Umbilical cord (tissue), 2 donors: Measurements from ENCODE around the gene NHSL1. TPM values are rescaled to one million over a fixed set of nuclear protein-coding genes. Genes with fewer than 3 reads are reported as not detected.

Experiments used
- DNase-seq: peaks from one replicate; pipeline ENCODE4 v3.0.0-alpha.2; 2015; ENCODE audit warnings: low spot score
- total RNA-seq: library from RNA; depleted of rRNA; stranded (reverse); fragments of >200 nt; gene quantifications from one replicate; pipeline ENCODE4 v1.2.3, GENCODE V29; 2014; ENCODE audit warnings: low replicate concordance; ENCODE audit not compliant: insufficient read depth

NHSL1 gene
- total RNA-seq, 1 donor from 2014 or later = 25.8 TPM

- no peak for DNase-seq
Observed at GRCh38 chr6:138524526-138524925, 25.2 kb upstream of the NHSL1 start.

- DNase-seq = no peak
Observed at GRCh38 chr6:138523347-138524210, 24.3 kb upstream of the NHSL1 start.

- DNase-seq = no peak
Observed at GRCh38 chr6:138522611-138523010, 23.3 kb upstream of the NHSL1 start.

- no peak for DNase-seq
Observed at GRCh38 chr6:138521790-138522189, 22.5 kb upstream of the NHSL1 start.

GRCh38 chr6:138520463-138520862 is 21.2 kb upstream of the NHSL1 start:
- DNase-seq = peak; percentile 29

GRCh38 chr6:138518054-138518453 is 18.8 kb upstream of the NHSL1 start:
- no peak for DNase-seq

GRCh38 chr6:138517635-138518034 is 18.3 kb upstream of the NHSL1 start:
- no peak for DNase-seq

- no peak for DNase-seq
Observed at GRCh38 chr6:138515657-138516248, 16.5 kb upstream of the NHSL1 start.

- DNase-seq = no peak
Observed at GRCh38 chr6:138514860-138515540, 15.7 kb upstream of the NHSL1 start.

- DNase-seq = no peak
Observed at GRCh38 chr6:138512609-138513008, 13.3 kb upstream of the NHSL1 start.

GRCh38 chr6:138510093-138510492 is 10.8 kb upstream of the NHSL1 start:
- no peak for DNase-seq

GRCh38 chr6:138509371-138509770 is 10.1 kb upstream of the NHSL1 start:
- DNase-seq = peak; percentile 15

GRCh38 chr6:138508676-138508988 is 9.3 kb upstream of the NHSL1 start:
- no peak for DNase-seq

- no peak for DNase-seq
Observed at GRCh38 chr6:138507977-138508675, 8.8 kb upstream of the NHSL1 start.

- no peak for DNase-seq
Observed at GRCh38 chr6:138504764-138505689, 5.7 kb upstream of the NHSL1 start.

- DNase-seq = no peak
Observed at GRCh38 chr6:138503881-138504680, 4.8 kb upstream of the NHSL1 start.

- no peak for DNase-seq
Observed at GRCh38 chr6:138502546-138502945, 3.3 kb upstream of the NHSL1 start.

- DNase-seq = no peak
Observed at GRCh38 chr6:138500867-138501446, 1.7 kb upstream of the NHSL1 start.

- no peak for DNase-seq
Observed at GRCh38 chr6:138500045-138500665, 861 bp upstream of the NHSL1 start.
